Natural killer cell treated with Interleukin-12 subunit alpha and Interleukin-12 subunit beta and Interleukin-15 and Interleukin-18, amount 100 ng/mL, for 72 hours (primary cell): ENCODE results near the gene VAT1L. TPM values are rescaled to one million over a fixed set of nuclear protein-coding genes. Genes with fewer than 3 reads are reported as not detected.

Source experiments
- ATAC-seq, 2 donors: fragments of 150-1000 bp; cut with Tn5 transposase in 1 of 2; sonication (Bioruptor Pico), chemical (Tn5 transposase) in 1 of 2; 2 replicates each; pipeline ENCODE4 v1.10.0; 2021
- DNase-seq: peaks from one replicate; pipeline ENCODE4 v3.0.0; 2022; ENCODE audit warnings: low spot score
- H3K27ac Mint-ChIP-seq, 2 donors: 1 replicate in 1 of 2; 2 replicates in 1 of 2; pipeline ENCODE4 v1.8.0; 2022; ENCODE audit warnings: mixed read lengths in 2 of 2, mild to moderate bottlenecking in 1 of 2, moderate library complexity in 1 of 2
- H3K27me3 Mint-ChIP-seq, 2 donors: 1 replicate in 1 of 2; 2 replicates in 1 of 2; pipeline ENCODE4 v1.8.0; 2022; ENCODE audit warnings: mixed read lengths in 2 of 2
- H3K36me3 Mint-ChIP-seq: one replicate; pipeline ENCODE4 v1.8.0; 2022; ENCODE audit warnings: mixed read lengths
- H3K4me1 Mint-ChIP-seq, 2 donors: 1 replicate in 1 of 2; 2 replicates in 1 of 2; pipeline ENCODE4 v1.8.0; 2022; ENCODE audit warnings: low read depth in 2 of 2, mixed read lengths in 2 of 2, mild to moderate bottlenecking in 1 of 2
- H3K4me3 Mint-ChIP-seq: one replicate; pipeline ENCODE4 v1.8.0; 2022; ENCODE audit warnings: mixed read lengths
- H3K9me3 Mint-ChIP-seq: 2 replicates; pipeline ENCODE4 v1.8.0; 2022; ENCODE audit warnings: mixed read lengths
- total RNA-seq, 2 donors: library from RNA; stranded (reverse); gene quantifications; one replicate each; pipeline ENCODE4 v1.2.3, GENCODE V29; 2022

Gene VAT1L
- total RNA-seq, 2 donors from 2014 or later, result 0.11 TPM; not detected in 1

- DNase-seq (no peak), ATAC-seq (no peak)
- Mint-ChIP-seq H3K27me3 (peaks cover 24 to 33% of the 10 kb centered on the region in 2 donors), H3K9me3 (no peaks in the 10 kb centered on the region), H3K4me1 (no peaks in the 10 kb centered on the region), H3K36me3 (no peaks in the 10 kb centered on the region), H3K4me3 (no peak overlapping the region), H3K27ac (no peak overlapping the region)
These were observed 64.8 kb downstream of the VAT1L start for GRCh38 chr16:77853161-77853560.

GRCh38 chr16:77856438-77857160 is 68.2 kb downstream of the VAT1L start:
- no peak for ATAC-seq
- Mint-ChIP-seq H3K36me3 (no peaks in the 10 kb centered on the region), H3K27ac (no peak overlapping the region), H3K9me3 (no peaks in the 10 kb centered on the region), H3K4me3 (no peak overlapping the region), H3K4me1 (no peaks in the 10 kb centered on the region), H3K27me3 (peaks cover 21 to 30% of the 10 kb centered on the region in 2 donors)
- no peak for DNase-seq

- Mint-ChIP-seq H3K4me3 (no peak overlapping the region), H3K9me3 (no peaks in the 10 kb centered on the region), H3K27me3 (peaks cover 18 to 30% of the 10 kb centered on the region in 2 donors), H3K36me3 (no peaks in the 10 kb centered on the region), H3K4me1 (no peaks in the 10 kb centered on the region), H3K27ac (no peak overlapping the region)
- no peak for ATAC-seq
- no peak for DNase-seq
These were observed 69.7 kb downstream of the VAT1L start for GRCh38 chr16:77858060-77858459.

DNA sequence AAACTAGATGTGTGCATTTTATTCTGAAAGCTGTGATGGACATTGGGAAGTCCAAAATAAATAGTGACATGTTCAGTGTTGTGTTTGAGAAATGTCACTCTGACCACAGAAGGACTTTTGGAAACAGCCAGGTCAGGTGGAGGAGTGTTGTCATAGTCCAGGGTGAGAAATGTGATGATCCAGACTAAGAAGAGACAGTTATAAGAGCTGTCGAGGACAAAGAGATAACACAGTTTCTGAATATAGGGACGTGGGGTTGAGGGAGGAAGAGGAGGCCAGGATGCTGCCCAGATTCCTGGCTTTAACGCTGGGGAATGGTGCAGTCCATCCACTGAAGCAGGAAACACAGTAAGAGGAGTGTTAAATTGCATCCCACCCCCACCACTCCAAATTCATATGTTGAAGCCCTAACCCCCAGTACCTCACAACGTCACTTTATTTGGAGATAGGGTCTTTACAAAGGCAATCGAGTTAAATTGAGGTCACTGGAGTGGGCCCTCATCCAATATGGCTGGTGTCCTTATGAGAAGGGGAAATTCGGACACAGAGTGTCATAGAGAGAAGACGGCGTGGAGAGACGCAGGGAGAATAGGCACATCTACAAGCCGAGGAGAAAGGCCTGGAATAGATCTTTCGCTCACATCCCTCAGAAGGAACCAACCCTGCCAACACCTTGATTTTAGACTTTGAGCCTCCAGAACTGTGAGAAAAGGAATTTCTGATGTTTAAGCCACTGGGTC is 71.3 kb downstream of the VAT1L start:
- no peak for ATAC-seq
- H3K4me1 Mint-ChIP-seq, result no peaks in the 10 kb centered on the region
- no peak overlapping the region for H3K4me3 Mint-ChIP-seq
- H3K9me3 Mint-ChIP-seq, result no peaks in the 10 kb centered on the region
- peaks cover 18 to 23% of the 10 kb centered on the region in 2 donors for H3K27me3 Mint-ChIP-seq
- DNase-seq, result no peak
- H3K27ac Mint-ChIP-seq, result no peak overlapping the region
- H3K36me3 Mint-ChIP-seq, result no peaks in the 10 kb centered on the region

- no peak for DNase-seq
- no peak for ATAC-seq
- Mint-ChIP-seq H3K27me3 (peaks cover 23 to 25% of the 10 kb centered on the region in 2 donors), H3K27ac (no peak overlapping the region), H3K9me3 (no peaks in the 10 kb centered on the region), H3K36me3 (no peaks in the 10 kb centered on the region), H3K4me3 (no peak overlapping the region), H3K4me1 (no peaks in the 10 kb centered on the region)
These were observed 72.6 kb downstream of the VAT1L start for GRCh38 chr16:77860953-77861352.

DNA sequence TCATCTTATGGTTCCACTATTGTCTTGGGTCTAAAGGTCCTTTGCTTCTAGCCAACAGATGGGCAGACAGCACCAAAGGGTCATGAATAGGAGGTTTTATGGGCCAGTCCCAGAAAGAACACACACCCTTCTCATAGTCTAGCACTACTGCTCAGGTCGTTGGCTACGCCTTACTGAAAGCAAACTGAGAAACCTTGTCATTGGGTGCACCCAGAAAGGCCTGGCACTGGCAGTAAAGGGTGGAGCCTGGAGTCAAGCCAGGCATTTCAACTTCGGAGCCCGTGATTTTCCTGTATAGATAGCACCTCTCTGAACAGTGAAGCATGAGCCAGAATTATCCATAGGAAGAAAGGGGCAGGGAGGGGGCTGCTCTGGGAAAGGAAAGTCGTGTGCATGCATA is 74.9 kb downstream of the VAT1L start:
- H3K27ac Mint-ChIP-seq, result no peak overlapping the region
- ATAC-seq (no peak), DNase-seq (no peak)
- no peaks in the 10 kb centered on the region for H3K9me3 Mint-ChIP-seq
- peaks cover 14 to 18% of the 10 kb centered on the region in 2 donors for H3K27me3 Mint-ChIP-seq
- no peaks in the 10 kb centered on the region for H3K36me3 Mint-ChIP-seq
- H3K4me3 Mint-ChIP-seq, result no peak overlapping the region
- H3K4me1 Mint-ChIP-seq, result no peaks in the 10 kb centered on the region

GRCh38 chr16:77866752-77867151 is 78.4 kb downstream of the VAT1L start:
- peaks cover 17 to 21% of the 10 kb centered on the region in 2 donors for H3K27me3 Mint-ChIP-seq
- ATAC-seq (no peak), DNase-seq (no peak)
- no peak overlapping the region for H3K4me3 Mint-ChIP-seq
- no peaks in the 10 kb centered on the region for H3K36me3 Mint-ChIP-seq
- no peaks in the 10 kb centered on the region for H3K4me1 Mint-ChIP-seq
- no peak overlapping the region for H3K27ac Mint-ChIP-seq
- H3K9me3 Mint-ChIP-seq, result no peaks in the 10 kb centered on the region

GRCh38 chr16:77868052-77868451 is 79.7 kb downstream of the VAT1L start:
- H3K27ac Mint-ChIP-seq, result no peak overlapping the region
- H3K4me3 Mint-ChIP-seq, result no peak overlapping the region
- no peak for DNase-seq
- no peaks in the 10 kb centered on the region for H3K36me3 Mint-ChIP-seq
- no peak for ATAC-seq
- peaks cover 17 to 21% of the 10 kb centered on the region in 2 donors for H3K27me3 Mint-ChIP-seq
- no peaks in the 10 kb centered on the region for H3K4me1 Mint-ChIP-seq
- no peaks in the 10 kb centered on the region for H3K9me3 Mint-ChIP-seq

GRCh38 chr16:77868478-77868877 is 80.1 kb downstream of the VAT1L start:
- DNase-seq, result no peak
- Mint-ChIP-seq H3K4me1 (no peaks in the 10 kb centered on the region), H3K4me3 (no peak overlapping the region), H3K9me3 (no peaks in the 10 kb centered on the region), H3K27me3 (peaks cover 17 to 24% of the 10 kb centered on the region in 2 donors), H3K36me3 (no peaks in the 10 kb centered on the region), H3K27ac (no peak overlapping the region)
- ATAC-seq, result peak in 1 of 2 donors; percentile 7

DNA sequence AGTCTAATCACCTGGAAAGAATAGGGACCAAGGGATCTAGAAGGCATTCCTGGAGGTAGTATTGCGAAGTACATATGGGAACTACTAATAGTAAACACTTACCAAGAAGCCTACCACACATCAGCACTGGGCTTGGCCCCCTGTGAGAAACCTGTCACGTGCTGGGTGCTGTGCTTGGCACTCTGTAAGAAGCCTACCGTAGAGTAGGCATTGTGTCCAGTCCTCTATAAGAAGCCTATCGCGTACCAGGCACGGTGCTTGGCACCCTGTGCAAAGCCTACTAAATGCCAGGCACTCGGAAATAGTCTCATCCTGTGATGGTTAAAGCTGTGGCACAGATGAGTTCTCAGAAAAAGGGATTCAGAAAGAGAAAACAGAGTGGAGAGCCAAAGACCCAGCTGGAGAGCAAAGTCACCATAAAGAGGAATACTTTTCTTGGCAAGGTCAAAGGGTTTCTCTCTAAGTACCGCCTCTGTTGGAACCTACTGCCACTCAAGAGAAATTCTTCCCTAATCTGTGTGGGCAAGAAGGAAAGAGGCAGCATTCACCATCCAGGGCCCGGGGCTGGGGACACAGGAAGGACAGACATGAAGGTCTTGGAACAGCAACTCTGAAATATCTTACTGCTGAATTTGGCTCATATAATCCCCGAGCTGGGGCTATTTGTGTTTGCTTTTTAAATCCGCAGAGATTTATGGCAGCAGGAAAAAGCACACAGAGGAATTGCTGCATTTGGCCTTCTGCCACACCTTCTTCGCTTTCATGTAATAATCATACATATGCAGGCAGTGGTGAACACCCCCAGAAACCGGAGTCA is 81.8 kb downstream of the VAT1L start:
- no peaks in the 10 kb centered on the region for H3K4me1 Mint-ChIP-seq
- DNase-seq (no peak), ATAC-seq (no peak)
- H3K36me3 Mint-ChIP-seq, result no peaks in the 10 kb centered on the region
- no peak overlapping the region for H3K27ac Mint-ChIP-seq
- peaks cover 16 to 27% of the 10 kb centered on the region in 2 donors for H3K27me3 Mint-ChIP-seq
- H3K4me3 Mint-ChIP-seq, result no peak overlapping the region
- H3K9me3 Mint-ChIP-seq, result no peaks in the 10 kb centered on the region

DNA sequence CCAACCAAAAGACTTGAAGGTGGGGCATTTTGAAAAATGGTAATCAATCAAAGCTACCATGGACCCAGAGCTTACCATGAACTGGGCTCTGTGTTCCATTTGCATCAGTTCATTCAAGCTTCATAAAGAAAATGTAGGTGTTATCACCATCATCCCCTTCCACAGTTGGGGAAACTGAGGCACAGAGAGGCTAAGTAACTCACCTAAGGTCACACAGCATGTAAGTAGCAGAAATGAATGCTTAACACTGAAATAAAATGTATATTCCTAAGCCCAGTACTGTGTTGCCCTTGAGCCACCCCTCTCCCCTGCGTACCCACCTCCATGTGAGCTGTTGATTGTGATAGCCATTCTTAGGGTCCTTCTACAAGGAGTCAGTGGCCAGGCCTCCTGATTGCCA is 83.6 kb downstream of the VAT1L start:
- no peak for DNase-seq
- no peak overlapping the region for H3K4me3 Mint-ChIP-seq
- no peak for ATAC-seq
- H3K36me3 Mint-ChIP-seq, result no peaks in the 10 kb centered on the region
- H3K27ac Mint-ChIP-seq, result no peak overlapping the region
- no peaks in the 10 kb centered on the region for H3K4me1 Mint-ChIP-seq
- no peaks in the 10 kb centered on the region for H3K9me3 Mint-ChIP-seq
- peaks cover 6 to 17% of the 10 kb centered on the region in 2 donors for H3K27me3 Mint-ChIP-seq

DNA sequence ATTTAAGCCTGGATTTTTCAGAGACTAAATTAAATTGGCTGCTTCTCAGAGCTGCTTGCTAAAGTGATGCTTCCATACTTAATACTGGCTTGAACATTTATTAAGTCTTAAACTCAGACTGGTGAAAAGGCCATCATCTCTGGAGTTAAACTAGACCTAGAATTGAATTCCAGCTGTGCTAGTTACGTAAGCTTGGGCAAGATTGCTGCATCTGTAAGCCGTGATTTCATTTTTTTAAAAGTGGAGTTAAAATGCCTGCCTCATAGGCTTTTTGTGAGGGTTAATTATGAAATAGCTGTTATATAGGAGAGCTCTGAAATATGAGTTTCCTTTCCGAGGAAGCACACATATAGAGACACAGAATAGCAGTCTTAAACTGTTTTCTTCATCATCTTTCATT is 84.7 kb downstream of the VAT1L start:
- no peaks in the 10 kb centered on the region for H3K36me3 Mint-ChIP-seq
- DNase-seq, result no peak
- H3K9me3 Mint-ChIP-seq, result no peaks in the 10 kb centered on the region
- no peak overlapping the region for H3K4me3 Mint-ChIP-seq
- no peak overlapping the region for H3K27ac Mint-ChIP-seq
- no peak for ATAC-seq
- peaks cover 6 to 17% of the 10 kb centered on the region in 2 donors for H3K27me3 Mint-ChIP-seq
- H3K4me1 Mint-ChIP-seq, result no peaks in the 10 kb centered on the region

DNA sequence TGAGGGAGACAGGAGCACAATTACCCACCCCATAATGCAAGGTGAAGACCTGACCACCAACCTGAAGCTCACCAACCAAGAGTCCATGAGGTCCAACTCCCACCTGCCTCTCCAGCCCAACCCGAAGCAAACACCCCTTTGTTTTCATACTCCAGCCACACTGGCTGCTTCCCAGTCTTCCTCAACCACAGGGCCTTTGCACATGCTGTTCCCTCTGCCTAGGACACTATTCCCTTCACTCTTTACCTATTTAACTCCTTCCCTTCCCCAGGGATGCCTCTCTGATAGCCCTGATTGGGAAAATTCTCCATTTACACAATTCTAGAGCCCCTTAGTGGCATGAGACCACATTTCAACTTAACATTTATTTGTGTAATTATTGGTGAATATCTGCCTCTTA is 86.0 kb downstream of the VAT1L start:
- Mint-ChIP-seq H3K4me3 (no peak overlapping the region), H3K27me3 (peaks cover 2 to 15% of the 10 kb centered on the region in 2 donors), H3K9me3 (no peaks in the 10 kb centered on the region), H3K36me3 (no peaks in the 10 kb centered on the region), H3K27ac (no peak overlapping the region), H3K4me1 (no peaks in the 10 kb centered on the region)
- ATAC-seq (no peak), DNase-seq (no peak)

DNA sequence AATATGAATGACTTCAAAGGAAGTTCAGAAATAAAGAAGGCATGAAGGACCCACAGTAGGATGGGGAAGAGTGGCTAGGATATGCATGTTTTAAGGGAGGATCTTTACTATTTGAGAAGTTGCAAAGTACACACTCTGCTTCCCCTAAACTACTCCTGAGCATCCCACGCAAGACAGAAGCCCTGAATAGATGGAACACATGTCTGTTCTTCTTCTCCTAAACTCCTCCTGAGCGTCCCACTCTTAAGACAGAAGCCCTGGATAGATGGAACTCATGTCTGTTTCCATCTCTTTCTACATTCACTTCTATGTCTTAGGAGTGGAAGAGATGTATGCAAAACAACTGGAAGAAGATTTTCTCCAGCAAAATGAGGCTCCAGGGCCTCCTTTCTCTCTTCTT is 88.4 kb downstream of the VAT1L start:
- Mint-ChIP-seq H3K9me3 (no peaks in the 10 kb centered on the region), H3K4me1 (no peaks in the 10 kb centered on the region), H3K36me3 (no peaks in the 10 kb centered on the region), H3K27ac (no peak overlapping the region), H3K27me3 (peaks cover 2 to 14% of the 10 kb centered on the region in 2 donors), H3K4me3 (no peak overlapping the region)
- DNase-seq (no peak), ATAC-seq (no peak)
